Osteoblast (primary cell): ENCODE measurements around the gene CDK5RAP2. TPM values are rescaled to one million over a fixed set of nuclear protein-coding genes. Genes with fewer than 3 reads are reported as not detected.

Experiments used
- DNase-seq: peaks from one replicate; pipeline ENCODE4 v3.0.0; 2011; ENCODE audit warnings: low spot score, mixed read lengths; ENCODE audit not compliant: insufficient read length; ENCODE audit errors: missing footprints
- H2AFZ ChIP-seq: 2 replicates; pipeline ENCODE4 v1.6.0; 2011; ENCODE audit warnings: mild to moderate bottlenecking, low read length
- H3K27ac ChIP-seq: 2 replicates; pipeline ENCODE4 v1.5.1; 2011; ENCODE audit warnings: mild to moderate bottlenecking, low read depth, low read length, moderate library complexity
- H3K27me3 ChIP-seq: 2 replicates; pipeline ENCODE4 v1.6.0; 2012; ENCODE audit warnings: mild to moderate bottlenecking, control low read depth, inconsistent platforms, low read length, moderate library complexity; ENCODE audit not compliant: insufficient read depth
- H3K36me3 ChIP-seq: 2 replicates; pipeline ENCODE4 v1.5.1; 2011; ENCODE audit warnings: mild to moderate bottlenecking, low read length, control low read depth, moderate library complexity; ENCODE audit not compliant: insufficient read depth
- H3K4me1 ChIP-seq: 2 replicates; pipeline ENCODE4 v1.5.1; 2011; ENCODE audit warnings: mild to moderate bottlenecking, low read length, control low read depth, moderate library complexity; ENCODE audit not compliant: insufficient read depth
- H3K4me2 ChIP-seq: 2 replicates; pipeline ENCODE4 v1.6.0; 2011; ENCODE audit warnings: mild to moderate bottlenecking, low read length; ENCODE audit not compliant: insufficient read depth
- H3K4me3 ChIP-seq: fragments of 200-600 bp; sonication (generic); 3 replicates; pipeline ENCODE4 v1.5.1; 2012; ENCODE audit warnings: mild to moderate bottlenecking, low read length, inconsistent platforms; ENCODE audit not compliant: insufficient read depth
- H3K79me2 ChIP-seq: 2 replicates; pipeline ENCODE4 v1.6.0; 2012; ENCODE audit warnings: mild to moderate bottlenecking, low read length, control low read depth, inconsistent platforms; ENCODE audit not compliant: insufficient read depth
- H3K9me3 ChIP-seq: 2 replicates; pipeline ENCODE4 v1.5.1; 2011; ENCODE audit warnings: low read depth, low read length, control low read depth
- H4K20me1 ChIP-seq: 2 replicates; pipeline ENCODE4 v1.6.0; 2012; ENCODE audit warnings: mild to moderate bottlenecking, low read length, control low read depth; ENCODE audit not compliant: insufficient read depth
- CTCF ChIP-seq: IDR thresholded peaks from 2 replicates; pipeline ENCODE4 v1.5.1; 2011; ENCODE audit warnings: mild to moderate bottlenecking, low read depth, low read length, moderate library complexity; ENCODE audit errors: extremely low read depth
- total RNA-seq: library from RNA; depleted of rRNA; stranded (reverse); fragments of >200 nt; gene quantifications from 2 replicates; pipeline ENCODE4 v1.2.3, GENCODE V29; 2012

CDK5RAP2 gene
- total RNA-seq, 1 donor = 59.7 TPM

- H3K27ac ChIP-seq = peak overlapping the region; percentile 86
- no peaks in the 10 kb centered on the region for H3K27me3 ChIP-seq
- H4K20me1 ChIP-seq = no peaks in the 10 kb centered on the region
- no peak for TF ChIP-seq CTCF
- H3K9me3 ChIP-seq = no peaks in the 10 kb centered on the region
- H3K4me2 ChIP-seq = no peak overlapping the region
- H3K36me3 ChIP-seq = peaks cover 74% of the 10 kb centered on the region
- DNase-seq = no peak
- no peaks in the 10 kb centered on the region for H3K79me2 ChIP-seq
- no peak overlapping the region for H2AFZ ChIP-seq
- no peak overlapping the region for H3K4me3 ChIP-seq
- H3K4me1 ChIP-seq = peaks cover 76% of the 10 kb centered on the region
Observed at GRCh38 chr9:120395376-120395775, 184.6 kb downstream of the CDK5RAP2 start.

GRCh38 chr9:120394058-120394669 is 185.8 kb downstream of the CDK5RAP2 start:
- H3K27me3 ChIP-seq = no peaks in the 10 kb centered on the region
- H3K4me2 ChIP-seq = peak overlapping the region; percentile 34
- no peaks in the 10 kb centered on the region for H3K9me3 ChIP-seq
- DNase-seq = peak; percentile 91
- TF ChIP-seq CTCF = no peak
- H4K20me1 ChIP-seq = no peaks in the 10 kb centered on the region
- H3K4me3 ChIP-seq = peak overlapping the region; percentile 3
- H3K27ac ChIP-seq = peak overlapping the region; percentile 86
- no peak overlapping the region for H2AFZ ChIP-seq
- H3K4me1 ChIP-seq = peaks cover 65% of the 10 kb centered on the region
- H3K36me3 ChIP-seq = peaks cover 71% of the 10 kb centered on the region
- no peaks in the 10 kb centered on the region for H3K79me2 ChIP-seq

GRCh38 chr9:120393386-120394057 is 186.4 kb downstream of the CDK5RAP2 start:
- Histone ChIP-seq H3K4me3 (peak overlapping the region; percentile 3), H3K79me2 (no peaks in the 10 kb centered on the region), H3K36me3 (peaks cover 72% of the 10 kb centered on the region), H3K27me3 (no peaks in the 10 kb centered on the region), H3K4me2 (peak overlapping the region; percentile 34), H3K27ac (peak overlapping the region; percentile 86), H2AFZ (no peak overlapping the region), H3K4me1 (peaks cover 59% of the 10 kb centered on the region), H3K9me3 (no peaks in the 10 kb centered on the region), H4K20me1 (no peaks in the 10 kb centered on the region)
- TF ChIP-seq CTCF = no peak
- peak; percentile 87 for DNase-seq

- TF ChIP-seq CTCF = no peak
- no peaks in the 10 kb centered on the region for H3K79me2 ChIP-seq
- H2AFZ ChIP-seq = no peak overlapping the region
- H3K4me1 ChIP-seq = peaks cover 51% of the 10 kb centered on the region
- no peaks in the 10 kb centered on the region for H3K27me3 ChIP-seq
- H3K9me3 ChIP-seq = no peaks in the 10 kb centered on the region
- DNase-seq = no peak
- no peaks in the 10 kb centered on the region for H4K20me1 ChIP-seq
- H3K27ac ChIP-seq = peak overlapping the region; percentile 86
- no peak overlapping the region for H3K4me3 ChIP-seq
- H3K4me2 ChIP-seq = no peak overlapping the region
- peaks cover 74% of the 10 kb centered on the region for H3K36me3 ChIP-seq
Observed at GRCh38 chr9:120392711-120393110, 187.3 kb downstream of the CDK5RAP2 start.
